T follicular helper cell (primary cell): Measurements from ENCODE around the gene LTF.
"Not testable (repeated sequence)": the region's sequence is repeated elsewhere in the genome, so short reads cannot be mapped to it uniquely, and the experiment has no call there.

Experiments
- DNase-seq: peaks from one replicate; pipeline ENCODE4 v3.0.0-alpha.2; 2020; ENCODE audit warnings: low read depth

The LTF gene

DNA sequence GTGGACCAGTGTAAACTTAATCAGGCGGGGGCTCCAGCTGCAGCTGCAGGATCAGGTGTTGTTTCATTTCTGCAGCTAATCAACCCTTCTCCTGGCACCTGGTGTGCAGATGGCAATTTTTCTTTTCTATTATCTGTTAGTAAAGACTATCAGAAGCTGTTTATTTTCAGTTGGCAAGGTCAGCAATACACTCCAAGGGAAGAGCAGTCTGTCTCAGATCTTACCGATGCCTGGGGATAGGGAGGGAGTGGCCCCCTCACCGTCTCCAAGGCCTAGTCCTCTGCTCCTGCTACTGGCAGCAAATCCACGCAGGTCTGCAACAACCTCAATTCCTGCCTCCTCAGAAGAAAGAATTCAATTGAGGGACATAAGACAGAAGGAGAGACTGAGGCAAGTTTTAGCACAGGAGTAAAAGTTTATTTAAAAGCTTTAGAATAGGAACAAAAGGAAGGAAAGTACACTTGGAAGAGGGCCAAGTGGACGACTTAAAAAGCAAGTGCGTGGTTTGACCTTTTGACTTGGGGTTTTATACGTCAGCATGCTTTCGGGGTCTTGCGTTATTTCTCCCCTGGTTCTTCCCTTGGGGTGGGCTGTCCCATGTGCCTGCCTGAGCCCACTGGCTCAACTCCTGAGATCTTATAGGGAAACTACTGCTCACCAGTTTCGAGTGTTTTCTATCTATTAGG is 48.4 kb downstream of the LTF start:
- no peak for DNase-seq

- DNase-seq = no peak
These were observed 50.0 kb downstream of the LTF start for GRCh38 chr3:46414739-46415138.

- no peak for DNase-seq
These were observed 50.8 kb downstream of the LTF start for GRCh38 chr3:46413951-46414350.

GRCh38 chr3:46412786-46413298 is 51.9 kb downstream of the LTF start:
- DNase-seq = no peak

DNA sequence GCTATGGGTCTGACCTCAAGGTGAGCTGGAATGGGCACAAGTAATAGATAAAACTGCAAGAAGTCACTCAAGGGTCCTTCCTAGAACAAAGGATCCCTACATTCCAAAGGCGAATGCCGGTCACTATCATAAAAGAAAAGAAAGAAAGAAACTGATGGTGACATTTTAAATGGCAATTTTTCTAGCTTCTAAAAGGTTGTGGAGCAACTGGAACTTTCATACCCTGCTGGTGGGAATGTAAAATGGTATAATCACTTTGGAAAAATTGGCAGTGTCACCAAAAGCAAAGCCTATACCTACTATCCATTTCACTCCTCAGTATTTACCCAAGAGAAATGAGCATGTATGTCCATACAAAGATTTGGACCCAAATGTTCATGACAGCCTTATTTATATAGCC is 53.4 kb downstream of the LTF start:
- no peak for DNase-seq

DNA sequence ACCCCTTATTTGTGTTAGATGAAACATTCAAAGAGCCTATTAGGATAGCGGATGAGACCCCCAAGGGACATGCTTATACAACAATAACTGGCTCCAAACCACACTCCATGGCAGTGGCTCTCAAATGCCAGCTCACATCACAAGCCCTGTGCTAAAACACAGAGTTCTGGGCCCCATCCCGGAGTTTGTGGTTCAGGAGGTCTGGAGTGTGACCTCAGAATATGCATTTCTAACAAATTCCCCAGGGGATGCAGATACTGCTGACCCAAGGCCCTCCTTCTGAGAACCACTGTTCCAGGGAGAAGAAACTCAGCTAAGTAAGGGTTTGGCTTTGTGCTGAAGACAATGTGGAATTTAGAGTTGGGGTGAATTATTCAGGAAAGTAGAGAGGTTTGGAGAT is 54.0 kb downstream of the LTF start:
- no peak for DNase-seq

- DNase-seq = no peak
These were observed 54.8 kb downstream of the LTF start for GRCh38 chr3:46409739-46410489.

DNA sequence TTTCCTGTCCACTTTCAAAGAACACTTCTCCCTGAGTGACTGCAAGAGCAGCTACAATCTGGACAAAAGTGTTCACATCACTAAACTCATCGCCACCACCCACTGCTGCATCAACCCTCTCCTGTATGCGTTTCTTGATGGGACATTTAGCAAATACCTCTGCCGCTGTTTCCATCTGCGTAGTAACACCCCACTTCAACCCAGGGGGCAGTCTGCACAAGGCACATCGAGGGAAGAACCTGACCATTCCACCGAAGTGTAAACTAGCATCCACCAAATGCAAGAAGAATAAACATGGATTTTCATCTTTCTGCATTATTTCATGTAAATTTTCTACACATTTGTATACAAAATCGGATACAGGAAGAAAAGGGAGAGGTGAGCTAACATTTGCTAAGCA is 55.9 kb downstream of the LTF start:
- no peak for DNase-seq

- no peak for DNase-seq
These were observed 56.7 kb downstream of the LTF start for GRCh38 chr3:46407970-46408369.

DNA sequence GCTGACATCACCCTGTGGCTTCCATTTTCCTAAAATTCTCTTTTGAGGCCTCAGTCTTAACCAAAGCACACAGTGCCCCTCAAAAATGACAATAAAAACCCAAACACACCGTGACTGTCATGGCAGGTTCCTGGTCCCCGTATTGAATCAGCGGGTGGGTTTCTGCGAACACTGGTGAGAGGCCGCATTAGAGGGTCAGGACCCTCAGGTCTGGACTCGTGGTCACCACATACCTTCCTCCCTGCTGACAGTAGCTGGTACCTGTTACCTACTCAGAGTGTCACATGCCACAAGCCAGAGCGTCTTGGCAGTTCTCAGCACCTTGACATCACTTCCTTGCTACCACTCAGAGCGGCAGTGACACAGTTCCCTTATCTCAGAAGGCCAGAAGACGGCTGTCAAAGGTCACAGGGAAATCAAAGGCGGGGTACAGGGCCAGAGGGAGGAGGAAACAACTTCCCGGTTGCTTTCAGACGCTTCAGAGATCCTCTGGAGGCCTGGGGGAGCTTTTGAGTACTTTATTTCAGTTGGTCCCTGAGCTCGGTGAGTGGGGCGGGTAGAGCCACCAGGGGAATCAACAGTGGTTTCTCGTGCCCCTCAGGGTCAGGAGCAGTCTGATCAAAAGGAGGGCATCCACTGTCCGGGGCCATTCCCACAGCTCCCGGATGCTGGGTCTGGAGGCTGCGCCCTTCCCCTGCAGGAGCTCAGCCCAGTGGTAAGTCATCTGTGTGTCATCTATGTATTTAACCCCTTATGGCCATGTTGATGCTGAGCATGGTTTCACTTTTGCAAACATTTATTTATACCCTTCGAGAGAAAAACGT is 57.7 kb downstream of the LTF start, which contains the start of the genes CCR5AS and CCRL2:
Gene CCR5AS (minus strand): TSS at position 279 of the 824 bp plus-strand sequence.
Gene CCRL2 (plus strand): TSS at position 472 of the 824 bp plus-strand sequence. CDS start 821 bp downstream, outside the sequence.
- no peak for DNase-seq

DNA sequence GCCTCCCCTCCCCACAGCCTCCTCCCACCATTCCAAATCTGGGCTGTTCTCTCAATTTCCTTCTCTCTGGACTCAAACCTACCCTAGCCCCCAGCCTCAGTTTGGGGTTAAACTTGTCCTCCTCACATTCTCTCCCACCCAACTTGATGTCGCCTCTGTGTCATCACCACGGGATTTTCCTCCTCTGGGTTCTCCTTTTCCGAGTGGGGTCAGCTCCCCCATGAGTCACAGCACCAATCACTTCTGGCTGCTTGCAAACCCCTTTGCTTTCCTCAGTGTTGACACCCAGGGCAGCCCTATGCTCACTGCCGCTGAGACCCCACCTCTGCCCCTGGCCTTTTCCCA is 58.3 kb downstream of the LTF start:
- no peak for DNase-seq

DNA sequence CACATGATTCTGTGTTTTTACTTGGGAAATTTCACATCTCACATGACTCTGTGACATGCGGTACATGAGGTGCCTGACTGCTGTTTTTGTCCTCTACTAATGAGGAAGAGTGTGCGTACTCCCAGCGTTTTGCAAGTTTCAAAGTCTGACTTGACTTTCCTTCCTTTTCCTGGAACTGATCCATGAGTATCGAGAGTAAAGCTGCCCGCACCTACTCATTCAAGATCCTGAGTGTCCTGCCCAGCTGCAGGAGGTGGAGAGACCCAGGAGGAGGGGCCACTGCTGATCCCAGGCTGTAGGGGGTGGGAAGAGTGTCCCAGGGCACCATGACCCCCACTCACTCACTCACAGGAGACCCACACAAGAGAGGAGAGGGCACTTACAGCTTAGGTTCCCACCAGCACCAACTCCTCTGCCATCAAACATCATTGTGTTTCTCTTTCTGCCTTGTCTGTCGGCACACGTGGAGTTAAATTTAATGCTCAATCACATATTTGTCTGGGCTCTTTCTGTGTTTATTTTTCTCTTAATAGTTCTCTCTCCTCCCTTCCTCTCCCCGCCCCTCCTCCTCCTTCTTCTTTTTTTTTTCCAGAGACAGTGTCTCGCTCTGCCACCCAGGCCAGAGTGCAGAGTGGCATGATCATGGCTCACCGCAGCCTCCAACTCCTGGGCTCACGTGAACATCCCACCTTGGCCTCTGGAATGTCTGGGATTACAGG is 59.2 kb downstream of the LTF start:
- DNase-seq = no peak

- DNase-seq = not testable (repeated sequence)
These were observed 61.8 kb downstream of the LTF start for GRCh38 chr3:46402902-46403301.

DNA sequence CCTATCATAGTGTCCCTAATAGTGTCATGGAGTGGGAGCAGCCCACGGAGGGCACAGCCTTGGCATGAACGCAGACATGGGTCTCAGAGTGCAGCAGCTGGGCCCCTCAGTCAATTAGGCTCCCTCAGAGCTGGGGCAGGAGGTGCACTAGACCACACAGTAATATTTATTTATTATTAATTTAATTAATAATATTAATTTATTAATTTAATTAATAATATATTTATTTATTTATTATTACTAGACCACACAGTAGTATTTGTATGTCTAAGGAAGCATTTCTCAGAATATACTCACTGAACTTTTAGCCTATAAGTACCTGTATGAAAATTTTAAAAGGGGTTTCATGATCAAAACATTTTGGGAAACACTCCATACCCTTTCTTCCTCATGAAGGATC is 63.1 kb downstream of the LTF start:
- DNase-seq = no peak

- no peak for DNase-seq
These were observed 63.9 kb downstream of the LTF start for GRCh38 chr3:46400846-46401245.

- DNase-seq = no peak
These were observed 64.5 kb downstream of the LTF start for GRCh38 chr3:46400000-46400734.

- no peak for DNase-seq
These were observed 65.1 kb downstream of the LTF start for GRCh38 chr3:46399557-46399956.

DNA sequence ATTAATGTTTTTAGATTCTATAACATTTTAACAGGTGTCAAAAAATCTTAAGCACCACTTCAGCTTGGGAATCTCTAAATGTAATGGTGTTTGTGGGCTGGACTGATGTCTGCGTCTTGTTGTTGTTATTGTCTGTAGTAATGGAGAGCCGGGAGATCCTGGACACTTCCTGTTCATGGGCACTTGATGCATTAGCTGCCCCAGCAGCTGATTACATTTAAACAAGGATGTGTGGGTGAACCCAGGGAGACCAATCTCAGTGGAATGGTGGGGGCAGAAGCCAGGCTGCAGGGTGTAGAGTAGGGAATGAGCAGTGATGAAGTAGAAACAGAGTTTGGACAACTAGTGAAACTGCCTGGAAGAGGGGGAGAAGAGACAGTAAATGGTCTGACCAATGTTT is 65.6 kb downstream of the LTF start:
- no peak for DNase-seq

- DNase-seq = no peak
These were observed 66.3 kb downstream of the LTF start for GRCh38 chr3:46398186-46398955.

GRCh38 chr3:46397111-46397510 is 67.6 kb downstream of the LTF start:
- no peak for DNase-seq
